IMR-90 (cell line): ENCODE results near the gene ELP4. TPM values are rescaled to one million over a fixed set of nuclear protein-coding genes. Genes with fewer than 3 reads are reported as not detected.

ENCODE experiments used
- ATAC-seq: fragments of 200-7000 bp; cut with Tn5 transposase; 2 replicates; pipeline ENCODE4 v1.9.1; 2020; ENCODE audit warnings: low read depth, mild to moderate bottlenecking, moderate library complexity
- BruUV-seq: library from RNA; stranded (reverse); fragments of 400-500 nt; replicated peaks from 2 replicates; lab custom pipeline; 2021; lab: Mats Ljungman, UMichigan
- CTCF ChIA-PET: fragments of 300-600 bp; formaldehyde crosslinking; extraction: SDS; loops from one replicate; lab custom pipeline; 2021; ENCODE audit warnings: antibody characterized with exemption; lab: Yijun Ruan, JAX
- POLR2A ChIA-PET: fragments of 300-600 bp; sonication (Branson Sonifier 250); formaldehyde crosslinking; loops from one replicate; lab custom pipeline; 2022; ENCODE audit warnings: antibody characterized with exemption; ENCODE audit not compliant: unreplicated experiment; lab: Charles Lee
- DNase-seq: peaks from one replicate; pipeline ENCODE4 v3.0.0; 2013
- H2AFZ ChIP-seq: replicated peaks from 2 replicates; pipeline ENCODE3; 2013; ENCODE audit warnings: low read length, mild to moderate bottlenecking; ENCODE audit not compliant: poor library complexity
- H2AK5ac ChIP-seq: 2 replicates; pipeline ENCODE4 v1.6.1; 2013; ENCODE audit warnings: low read depth, low read length, inconsistent platforms
- H2AK9ac ChIP-seq: replicated peaks from 2 replicates; pipeline ENCODE3; 2013; ENCODE audit warnings: mild to moderate bottlenecking, low read depth, low read length, moderate library complexity; ENCODE audit not compliant: poor library complexity
- H2BK120ac ChIP-seq: 2 replicates; pipeline ENCODE4 v1.6.1; 2013; ENCODE audit warnings: low read depth, low read length, inconsistent platforms
- H2BK15ac ChIP-seq: 3 replicates; pipeline ENCODE4 v1.6.1; 2013; ENCODE audit warnings: low read depth, low read length, inconsistent platforms
- H2BK20ac ChIP-seq: 2 replicates; pipeline ENCODE4 v1.6.1; 2013; ENCODE audit warnings: low read depth, mild to moderate bottlenecking, inconsistent platforms, low read length, moderate library complexity
- H2BK5ac ChIP-seq: 2 replicates; pipeline ENCODE4 v1.6.1; 2013; ENCODE audit warnings: mild to moderate bottlenecking, low read depth, low read length, inconsistent platforms; ENCODE audit not compliant: poor library complexity, severe bottlenecking
- H3K14ac ChIP-seq: replicated peaks from 2 replicates; pipeline ENCODE4 v1.6.1; 2013; ENCODE audit warnings: low read depth, low read length, inconsistent platforms
- H3K18ac ChIP-seq: 2 replicates; pipeline ENCODE4 v1.6.1; 2013; ENCODE audit warnings: low read depth, low read length, control low read depth
- H3K23ac ChIP-seq: 2 replicates; pipeline ENCODE4 v1.6.1; 2013; ENCODE audit warnings: low read depth, low read length, inconsistent platforms
- H3K27ac ChIP-seq: 2 replicates; pipeline ENCODE4 v1.5.1; 2013; ENCODE audit warnings: mild to moderate bottlenecking, control low read depth, low read length; ENCODE audit not compliant: insufficient read depth
- H3K27me3 ChIP-seq: 2 replicates; pipeline ENCODE4 v1.6.1; 2013; ENCODE audit warnings: low read length; ENCODE audit not compliant: control insufficient read depth, insufficient read depth
- H3K36me3 ChIP-seq: 2 replicates; pipeline ENCODE4 v1.6.1; 2013; ENCODE audit warnings: low read length, mixed read lengths; ENCODE audit not compliant: control insufficient read depth, insufficient read depth
- H3K4ac ChIP-seq: 2 replicates; pipeline ENCODE4 v1.6.1; 2013; ENCODE audit warnings: low read depth, low read length, inconsistent platforms
- H3K4me1 ChIP-seq: 2 replicates; pipeline ENCODE4 v1.6.1; 2013; ENCODE audit warnings: low read length, mixed read lengths; ENCODE audit not compliant: control insufficient read depth, insufficient read depth
- H3K4me2 ChIP-seq: 2 replicates; pipeline ENCODE4 v1.6.1; 2013; ENCODE audit warnings: low read depth, mild to moderate bottlenecking, control low read depth, low read length, moderate library complexity
- H3K4me3 ChIP-seq: 2 replicates; pipeline ENCODE4 v1.5.1; 2013; ENCODE audit warnings: low read depth, mild to moderate bottlenecking, control low read depth, low read length, moderate library complexity; ENCODE audit not compliant: insufficient read depth
- H3K56ac ChIP-seq: 2 replicates; pipeline ENCODE4 v1.6.1; 2013; ENCODE audit warnings: low read length, inconsistent platforms; ENCODE audit not compliant: insufficient read depth; ENCODE audit errors: extremely low read depth
- H3K79me1 ChIP-seq, 2 experiments: 2 replicates each; pipeline ENCODE4 v1.6.1; 2013; ENCODE audit warnings: low read length in 2 of 2, inconsistent platforms in 1 of 2, low read depth in 1 of 2
- H3K9ac ChIP-seq: 2 replicates; pipeline ENCODE4 v1.6.1; 2013; ENCODE audit warnings: low read depth, low read length, control low read depth
- H3K9me1 ChIP-seq: 2 replicates; pipeline ENCODE4 v1.6.1; 2013; ENCODE audit warnings: low read length, inconsistent platforms; ENCODE audit not compliant: insufficient read depth
- H3K9me3 ChIP-seq: 2 replicates; pipeline ENCODE4 v1.6.1; 2013; ENCODE audit warnings: low read length; ENCODE audit not compliant: control insufficient read depth, insufficient read depth
- H4K20me1 ChIP-seq: 2 replicates; pipeline ENCODE4 v1.6.1; 2013; ENCODE audit warnings: low read length, inconsistent platforms; ENCODE audit not compliant: insufficient read depth
- H4K5ac ChIP-seq: 2 replicates; pipeline ENCODE4 v1.6.1; 2013; ENCODE audit warnings: mild to moderate bottlenecking, low read depth, low read length, control low read depth
- H4K8ac ChIP-seq, 2 experiments: 2 replicates each; pipeline ENCODE4 v1.6.1; 2013; ENCODE audit warnings: low read depth in 2 of 2, low read length in 2 of 2, control low read depth in 1 of 2, inconsistent platforms in 1 of 2
- H4K91ac ChIP-seq: 2 replicates; pipeline ENCODE4 v1.6.1; 2013; ENCODE audit warnings: low read depth, low read length, inconsistent platforms; ENCODE audit not compliant: insufficient read depth
- WGBS, 2 experiments: methylation state at CpG; one replicate each; pipeline versions ENCODE4 v1.1.5 to v1.1.7; 2013; ENCODE audit warnings: missing lambda C conversion rate in 2 of 2; ENCODE audit not compliant: insufficient read length in 1 of 2; ENCODE audit errors: extremely low coverage in 2 of 2; 5-methylcytosine and 5-hydroxymethylcytosine counted together
- dilution Hi-C: fragments of 300-500 bp; cut with HindIII; formaldehyde crosslinking; loops from one replicate; pipeline ENCODE4 v1.14.3; 2018; ENCODE audit warnings: low sequenced_read_pairs; ENCODE audit not compliant: unreplicated experiment
- in situ Hi-C: fragments of 300-500 bp; cut with MboI; formaldehyde crosslinking; loops from 3 replicates; pipeline ENCODE4 v1.14.3; 2019; ENCODE audit warnings: low sequenced_read_pairs, inconsistent platforms, mixed read lengths
- intact Hi-C: fragments of 100-400 bp; cut with micrococcal nuclease; formaldehyde crosslinking; loops from 2 replicates; pipeline ENCODE4 v1.10.0; 2022
- polyA plus RNA-seq, 3 experiments: library from polyadenylated mRNA; depleted of rRNA; stranded (reverse); fragments of >200 nt; gene quantifications; 2 replicates each; pipeline ENCODE4 v1.2.3, GENCODE V29; 2012; ENCODE audit warnings: low replicate concordance in 1 of 3
- total RNA-seq: library from RNA; depleted of rRNA; stranded (reverse); fragments of >200 nt; gene quantifications from 2 replicates; pipeline ENCODE4 v1.2.3, GENCODE V29; 2012
- TF ChIP-seq, protein P1 (sequence below): fragments of 150-350 bp; IDR thresholded peaks from 2 replicates; pipeline ENCODE4 v1.6.1; 2016; ENCODE audit warnings: low read depth, mild to moderate bottlenecking, low read length, moderate library complexity, borderline replicate concordance
- TF ChIP-seq, protein P2 (sequence below): conservative IDR thresholded peaks from 2 replicates; pipeline ENCODE4 v1.5.1; 2012; ENCODE audit warnings: mild to moderate bottlenecking, low read depth, low read length, improper control_type of control experiment

ELP4 gene
- total and polyA plus RNA-seq, 2 of the 4 experiments (the other 2 are of a cell fraction): 8.4 to 20.4 TPM

DNA sequence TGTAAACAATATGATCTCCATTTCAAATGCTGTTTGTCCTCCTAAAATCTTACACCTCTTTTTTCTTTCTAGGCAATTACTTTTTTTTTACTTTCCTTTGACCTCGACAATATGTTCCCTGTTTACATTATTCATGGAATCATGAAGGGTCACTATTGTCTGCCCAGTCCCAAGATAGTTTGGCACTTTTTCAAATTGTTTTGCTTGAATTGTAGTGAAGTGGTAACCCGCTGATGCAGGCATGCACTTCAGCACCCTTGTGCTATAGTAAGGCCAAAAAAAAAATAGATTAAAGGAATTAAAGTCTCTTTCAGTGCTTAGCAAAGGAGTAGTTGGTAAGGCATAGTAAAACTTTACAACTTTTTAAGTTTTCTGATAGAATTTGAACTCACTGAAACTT lies 210.7 kb downstream of the ELP4 start:
- Histone ChIP-seq H2AK5ac (no peak overlapping the region), H2BK5ac (no peak overlapping the region), H2BK120ac (no peak overlapping the region), H3K9ac (no peak overlapping the region), H3K4me1 (no peaks in the 10 kb centered on the region), H3K4ac (no peak overlapping the region), H3K23ac (no peak overlapping the region), H3K4me3 (no peak overlapping the region), H3K9me3 (no peaks in the 10 kb centered on the region), H2AFZ (no peak overlapping the region), H2BK15ac (no peak overlapping the region), H3K4me2 (no peak overlapping the region), H3K18ac (no peak overlapping the region), H3K27me3 (no peaks in the 10 kb centered on the region), H2AK9ac (no peak overlapping the region), H4K5ac (no peak overlapping the region), H3K79me1 (no peaks in the 10 kb centered on the region), H4K20me1 (no peaks in the 10 kb centered on the region), H3K14ac (no peak overlapping the region), H4K8ac (no peak overlapping the region), H3K27ac (no peak overlapping the region), H4K91ac (no peak overlapping the region), H3K36me3 (no peaks in the 10 kb centered on the region), H2BK20ac (no peak overlapping the region), H3K9me1 (no peaks in the 10 kb centered on the region; the same call in 1 of the 2 replicates), H3K56ac (no peak overlapping the region)
- dilution Hi-C loops (no loop called here), intact Hi-C loops (no loop called here), in situ Hi-C loops (no loop called here)
- WGBS, 2 experiments: no CpG with 5 or more reads among the region's 2 CpGs
- CTCF ChIA-PET: no interaction called here
- DNase-seq (no peak), ATAC-seq (no peak)
- no TSS peak for BruUV-seq
- TF ChIP-seq, protein P1, sequence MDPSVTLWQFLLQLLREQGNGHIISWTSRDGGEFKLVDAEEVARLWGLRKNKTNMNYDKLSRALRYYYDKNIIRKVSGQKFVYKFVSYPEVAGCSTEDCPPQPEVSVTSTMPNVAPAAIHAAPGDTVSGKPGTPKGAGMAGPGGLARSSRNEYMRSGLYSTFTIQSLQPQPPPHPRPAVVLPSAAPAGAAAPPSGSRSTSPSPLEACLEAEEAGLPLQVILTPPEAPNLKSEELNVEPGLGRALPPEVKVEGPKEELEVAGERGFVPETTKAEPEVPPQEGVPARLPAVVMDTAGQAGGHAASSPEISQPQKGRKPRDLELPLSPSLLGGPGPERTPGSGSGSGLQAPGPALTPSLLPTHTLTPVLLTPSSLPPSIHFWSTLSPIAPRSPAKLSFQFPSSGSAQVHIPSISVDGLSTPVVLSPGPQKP: no peak
- TF ChIP-seq, protein P2, sequence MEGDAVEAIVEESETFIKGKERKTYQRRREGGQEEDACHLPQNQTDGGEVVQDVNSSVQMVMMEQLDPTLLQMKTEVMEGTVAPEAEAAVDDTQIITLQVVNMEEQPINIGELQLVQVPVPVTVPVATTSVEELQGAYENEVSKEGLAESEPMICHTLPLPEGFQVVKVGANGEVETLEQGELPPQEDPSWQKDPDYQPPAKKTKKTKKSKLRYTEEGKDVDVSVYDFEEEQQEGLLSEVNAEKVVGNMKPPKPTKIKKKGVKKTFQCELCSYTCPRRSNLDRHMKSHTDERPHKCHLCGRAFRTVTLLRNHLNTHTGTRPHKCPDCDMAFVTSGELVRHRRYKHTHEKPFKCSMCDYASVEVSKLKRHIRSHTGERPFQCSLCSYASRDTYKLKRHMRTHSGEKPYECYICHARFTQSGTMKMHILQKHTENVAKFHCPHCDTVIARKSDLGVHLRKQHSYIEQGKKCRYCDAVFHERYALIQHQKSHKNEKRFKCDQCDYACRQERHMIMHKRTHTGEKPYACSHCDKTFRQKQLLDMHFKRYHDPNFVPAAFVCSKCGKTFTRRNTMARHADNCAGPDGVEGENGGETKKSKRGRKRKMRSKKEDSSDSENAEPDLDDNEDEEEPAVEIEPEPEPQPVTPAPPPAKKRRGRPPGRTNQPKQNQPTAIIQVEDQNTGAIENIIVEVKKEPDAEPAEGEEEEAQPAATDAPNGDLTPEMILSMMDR: no peak
- POLR2A ChIA-PET: no interaction called here
